ENCODE measurements around the gene CD6.
A peak's percentile ranks its signal among the peaks of the same experiment; 100 is the strongest.

CD6 gene

GRCh38 chr11:61002598-61002997 lies 31.1 kb downstream of the CD6 start:
- Histone ChIP-seq H3K9me3 (ENCODE audit: insufficient read depth, low read length) (no peaks in the 10 kb centered on the region), H3K9ac (ENCODE audit: insufficient read length, low read depth) (no peak overlapping the region), H3K27me3 (ENCODE audit: insufficient read depth, insufficient read length) (peaks cover 18% of the 10 kb centered on the region), H3K4me3 (ENCODE audit: insufficient read length, low read depth) (no peak overlapping the region), H3K4me1 (ENCODE audit: insufficient read depth, insufficient read length) (peaks cover 16% of the 10 kb centered on the region), H3K36me3 (ENCODE audit: insufficient read depth, insufficient read length, low read length) (no peaks in the 10 kb centered on the region)
- TF ChIP-seq SUZ12 (IDR thresholded peaks at IDR 0.05; ENCODE audit: extremely low read depth, insufficient read depth, insufficient read length) (no peak), ZNF274 (IDR thresholded peaks at IDR 0.05; ENCODE audit: low read depth, low read length) (no peak), YY1 (IDR thresholded peaks at IDR 0.05; ENCODE audit: insufficient read depth, insufficient read length) (no peak)
- no peak for DNase-seq (ENCODE audit: low read depth, low spot score)

DNA sequence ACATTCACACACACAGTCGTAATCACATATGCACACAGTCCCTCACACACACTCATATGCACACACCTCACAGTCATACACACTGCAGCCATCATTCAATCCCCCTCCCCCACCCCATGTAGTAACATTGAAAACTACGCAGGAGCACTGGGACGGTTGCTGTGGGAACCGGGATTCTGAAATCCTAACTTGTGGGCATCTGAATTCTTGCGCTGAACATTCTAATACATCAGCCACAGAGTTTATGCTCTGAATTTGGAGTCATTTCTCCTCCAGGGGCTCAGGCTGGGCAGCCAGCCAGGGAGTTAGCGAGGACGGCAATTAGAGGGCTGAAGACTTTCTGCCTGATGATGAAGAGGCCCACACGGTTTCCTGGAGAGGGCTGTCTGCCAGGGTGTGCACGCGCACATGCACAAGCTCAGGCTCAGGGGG lies 32.7 kb downstream of the CD6 start:
- no peak for DNase-seq (ENCODE audit: low read depth, low spot score)
- peak overlapping the region; percentile 23 for H3K9ac ChIP-seq (ENCODE audit: insufficient read length, low read depth)
- TF ChIP-seq ZNF274 (IDR thresholded peaks at IDR 0.05; ENCODE audit: low read depth, low read length): no peak
- no peak for TF ChIP-seq SUZ12 (IDR thresholded peaks at IDR 0.05; ENCODE audit: extremely low read depth, insufficient read depth, insufficient read length)
- TF ChIP-seq YY1 (IDR thresholded peaks at IDR 0.05; ENCODE audit: insufficient read depth, insufficient read length): no peak
- peaks cover 18% of the 10 kb centered on the region for H3K27me3 ChIP-seq (ENCODE audit: insufficient read depth, insufficient read length)
- no peaks in the 10 kb centered on the region for H3K9me3 ChIP-seq (ENCODE audit: insufficient read depth, low read length)
- H3K4me1 ChIP-seq (ENCODE audit: insufficient read depth, insufficient read length): peaks cover 25% of the 10 kb centered on the region
- H3K4me3 ChIP-seq (ENCODE audit: insufficient read length, low read depth): no peak overlapping the region
- H3K36me3 ChIP-seq (ENCODE audit: insufficient read depth, insufficient read length, low read length): no peaks in the 10 kb centered on the region

GRCh38 chr11:61004761-61005181 lies 33.3 kb downstream of the CD6 start:
- Histone ChIP-seq H3K4me3 (ENCODE audit: insufficient read length, low read depth) (no peak overlapping the region), H3K4me1 (ENCODE audit: insufficient read depth, insufficient read length) (peaks cover 25% of the 10 kb centered on the region), H3K9ac (ENCODE audit: insufficient read length, low read depth) (peak overlapping the region; percentile 23), H3K36me3 (ENCODE audit: insufficient read depth, insufficient read length, low read length) (no peaks in the 10 kb centered on the region), H3K27me3 (ENCODE audit: insufficient read depth, insufficient read length) (peaks cover 23% of the 10 kb centered on the region), H3K9me3 (ENCODE audit: insufficient read depth, low read length) (no peaks in the 10 kb centered on the region)
- DNase-seq (ENCODE audit: low read depth, low spot score): peak; percentile 40
- TF ChIP-seq YY1 (IDR thresholded peaks at IDR 0.05; ENCODE audit: insufficient read depth, insufficient read length): no peak

DNA sequence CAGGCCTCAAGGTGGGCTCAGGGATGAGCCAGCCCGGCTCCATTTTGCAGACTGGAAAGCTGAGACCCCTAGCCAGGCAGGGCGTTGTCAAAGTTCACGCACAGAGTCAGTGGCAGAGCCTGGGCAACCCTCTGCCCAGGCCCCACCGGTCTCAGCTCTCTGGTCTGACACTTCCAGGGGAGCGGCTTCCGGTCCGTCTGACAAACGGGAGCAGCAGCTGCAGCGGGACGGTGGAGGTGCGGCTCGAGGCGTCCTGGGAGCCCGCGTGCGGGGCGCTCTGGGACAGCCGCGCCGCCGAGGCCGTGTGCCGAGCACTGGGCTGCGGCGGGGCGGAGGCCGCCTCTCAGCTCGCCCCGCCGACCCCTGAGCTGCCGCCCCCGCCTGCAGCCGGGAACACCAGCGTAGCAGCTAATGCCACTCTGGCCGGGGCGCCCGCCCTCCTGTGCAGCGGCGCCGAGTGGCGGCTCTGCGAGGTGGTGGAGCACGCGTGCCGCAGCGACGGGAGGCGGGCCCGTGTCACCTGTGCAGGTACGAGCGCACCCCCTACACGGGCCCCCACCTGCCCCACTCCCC lies 36.0 kb downstream of the CD6 start:
- TF ChIP-seq YY1 (IDR thresholded peaks at IDR 0.05; ENCODE audit: insufficient read depth, insufficient read length): no peak
- TF ChIP-seq ZNF274 (IDR thresholded peaks at IDR 0.05; ENCODE audit: low read depth, low read length): no peak
- no peak for TF ChIP-seq SUZ12 (IDR thresholded peaks at IDR 0.05; ENCODE audit: extremely low read depth, insufficient read depth, insufficient read length)
- peak overlapping the region; percentile 42 for H3K4me3 ChIP-seq (ENCODE audit: insufficient read length, low read depth)

GRCh38 chr11:61007956-61008896 lies 36.7 kb downstream of the CD6 start:
- DNase-seq (ENCODE audit: low read depth, low spot score): peak; percentile 57
- Histone ChIP-seq H3K4me1 (ENCODE audit: insufficient read depth, insufficient read length) (peaks cover 43% of the 10 kb centered on the region), H3K36me3 (ENCODE audit: insufficient read depth, insufficient read length, low read length) (no peaks in the 10 kb centered on the region), H3K9me3 (ENCODE audit: insufficient read depth, low read length) (no peaks in the 10 kb centered on the region), H3K9ac (ENCODE audit: insufficient read length, low read depth) (peak overlapping the region; percentile 57), H3K4me3 (ENCODE audit: insufficient read length, low read depth) (peak overlapping the region; percentile 42), H3K27me3 (ENCODE audit: insufficient read depth, insufficient read length) (peaks cover 30% of the 10 kb centered on the region)
- TF ChIP-seq ZNF274 (IDR thresholded peaks at IDR 0.05; ENCODE audit: low read depth, low read length): no peak
- no peak for TF ChIP-seq SUZ12 (IDR thresholded peaks at IDR 0.05; ENCODE audit: extremely low read depth, insufficient read depth, insufficient read length)
- TF ChIP-seq YY1 (IDR thresholded peaks at IDR 0.05; ENCODE audit: insufficient read depth, insufficient read length): no peak

More for the DNA sequence above, 36.0 kb downstream of the CD6 start:
- Histone ChIP-seq H3K27me3 (ENCODE audit: insufficient read depth, insufficient read length) (peaks cover 30% of the 10 kb centered on the region), H3K9ac (ENCODE audit: insufficient read length, low read depth) (peak overlapping the region; percentile 57), H3K36me3 (ENCODE audit: insufficient read depth, insufficient read length, low read length) (no peaks in the 10 kb centered on the region), H3K4me1 (ENCODE audit: insufficient read depth, insufficient read length) (peaks cover 41% of the 10 kb centered on the region), H3K9me3 (ENCODE audit: insufficient read depth, low read length) (no peaks in the 10 kb centered on the region)
- no peak for DNase-seq (ENCODE audit: low read depth, low spot score)

DNA sequence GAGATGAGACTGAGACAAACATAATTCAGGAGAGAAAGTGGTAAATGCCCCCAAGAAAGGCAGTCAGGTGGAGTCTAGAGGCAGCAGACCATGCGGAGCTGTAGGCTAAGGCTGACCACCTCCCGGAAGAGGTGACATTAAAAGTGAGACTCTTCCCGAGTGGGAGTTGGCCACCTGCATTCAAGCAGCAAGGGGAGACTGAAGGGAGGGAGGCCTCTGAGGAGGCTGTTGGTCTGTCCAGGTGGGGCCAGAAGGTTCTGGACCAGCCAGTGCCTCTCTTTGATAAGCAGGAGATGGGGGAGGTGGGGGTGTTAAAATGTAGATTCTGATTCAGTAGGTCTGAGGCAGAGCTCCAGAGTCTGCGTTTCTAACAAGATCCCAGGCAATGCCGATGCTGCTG lies 37.5 kb downstream of the CD6 start:
- no peak overlapping the region for H3K4me3 ChIP-seq (ENCODE audit: insufficient read length, low read depth)
- H3K9me3 ChIP-seq (ENCODE audit: insufficient read depth, low read length): no peaks in the 10 kb centered on the region
- peaks cover 43% of the 10 kb centered on the region for H3K4me1 ChIP-seq (ENCODE audit: insufficient read depth, insufficient read length)
- no peak for TF ChIP-seq ZNF274 (IDR thresholded peaks at IDR 0.05; ENCODE audit: low read depth, low read length)
- no peak for TF ChIP-seq SUZ12 (IDR thresholded peaks at IDR 0.05; ENCODE audit: extremely low read depth, insufficient read depth, insufficient read length)
- no peak for TF ChIP-seq YY1 (IDR thresholded peaks at IDR 0.05; ENCODE audit: insufficient read depth, insufficient read length)
- H3K36me3 ChIP-seq (ENCODE audit: insufficient read depth, insufficient read length, low read length): no peaks in the 10 kb centered on the region
- peaks cover 30% of the 10 kb centered on the region for H3K27me3 ChIP-seq (ENCODE audit: insufficient read depth, insufficient read length)
- no peak overlapping the region for H3K9ac ChIP-seq (ENCODE audit: insufficient read length, low read depth)
- no peak for DNase-seq (ENCODE audit: low read depth, low spot score)
